ENCODE measurements around the gene FGF8. TPM values are rescaled to one million over a fixed set of nuclear protein-coding genes. Genes with fewer than 3 reads are reported as not detected.

The FGF8 gene
- total and polyA plus RNA-seq, 2 of the 8 experiments (the other 6 are each of a cell fraction or from before 2014, with no cell fraction given), result 1.1 to 3.9 TPM

DNA sequence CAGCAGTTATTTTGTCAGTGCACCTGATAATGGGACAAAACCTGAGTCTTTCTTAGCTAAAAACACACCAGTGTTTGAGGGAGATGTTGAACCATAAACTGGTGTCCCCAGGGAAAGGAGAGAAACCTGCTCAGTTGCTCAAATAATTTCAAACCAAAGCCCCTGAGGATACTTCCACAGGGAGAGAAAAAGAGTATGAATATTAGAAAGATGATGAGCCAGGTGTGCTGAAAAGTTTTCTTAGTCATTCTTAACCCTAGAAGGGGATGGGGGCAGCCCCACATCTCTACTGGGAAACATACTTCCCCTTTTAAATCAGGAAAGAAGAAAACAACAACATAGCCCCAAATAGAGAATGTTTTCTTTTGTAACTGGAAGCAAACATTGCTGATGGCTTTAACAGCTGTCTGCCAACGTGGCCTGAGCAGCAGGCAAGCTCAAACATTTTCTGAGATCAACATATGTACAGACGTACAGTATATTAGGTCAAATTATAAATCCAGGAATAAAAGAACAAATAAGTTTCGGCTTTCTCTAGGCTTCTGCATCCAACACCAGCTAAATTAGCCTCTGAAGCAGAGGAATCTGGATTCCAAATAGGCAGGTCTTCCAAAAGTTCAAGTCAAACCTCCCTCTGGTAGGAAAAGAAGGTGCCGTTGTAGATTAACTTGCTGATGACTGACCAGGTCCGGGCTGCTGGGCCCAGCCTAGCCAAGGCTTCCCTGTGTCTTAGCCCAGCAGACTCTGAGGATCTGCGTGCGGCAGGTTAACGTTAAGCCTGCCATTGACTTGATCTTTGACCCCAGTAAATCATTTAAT lies 50.4 kb downstream of the FGF8 start:
- WGBS, 2 experiments (ENCODE audit: extremely low coverage in 1 of 2, insufficient coverage in 1 of 2, insufficient read length in 1 of 2, insufficient replicate concordance in 2 of 2, low coverage in 1 of 2, low lambda C conversion rate in 2 of 2, missing lambda C conversion rate in 1 of 2), result 87% methylated on average over 8 of the region's 8 CpGs; no CpG with 5 or more reads in 1 of the 2 experiments
- DNase-seq (ENCODE audit: low read depth in 1 of 2, low spot score in 2 of 2), result no peak
- no peak overlapping the region for H3K4me2 ChIP-seq (ENCODE audit: insufficient read depth in 1 of 2, low read depth in 2 of 2, low read length in 2 of 2)
- TF ChIP-seq KDM1A (IDR thresholded peaks at IDR 0.05; ENCODE audit: borderline replicate concordance, low read length), result no peak
- TF ChIP-seq SUZ12 (IDR thresholded peaks at IDR 0.05; ENCODE audit: low read length), result no peak
- TF ChIP-seq POU5F1 (IDR thresholded peaks at IDR 0.05; ENCODE audit: low read depth, low read length), result no peak
- TF ChIP-seq JUN (IDR thresholded peaks at IDR 0.05; ENCODE audit: low read depth, low read length), result no peak
- no peak for TF ChIP-seq SIN3A (conservative IDR thresholded peaks at IDR 0.05 in 1 of 2, IDR thresholded peaks at IDR 0.05 in 1 of 2; ENCODE audit: low read depth in 1 of 2, low read length in 2 of 2)
- TF ChIP-seq ZNF274 (IDR thresholded peaks at IDR 0.05; ENCODE audit: borderline replicate concordance, extremely low read depth, low read length), result no peak

More for the DNA sequence above, 50.4 kb downstream of the FGF8 start:
- no peak for FAIRE-seq
- Histone ChIP-seq H2BK120ac (replicated peaks; ENCODE audit: low read depth, low read length) (no peak overlapping the region), H3K4me1 (replicated peaks in 1 of 4; ENCODE audit: control insufficient read depth in 3 of 4, insufficient read depth in 4 of 4, low read length in 3 of 4) (peaks cover 0 to 3% (median 0%) of the 10 kb centered on the region in 4 experiments; a peak in 2 of 7 replicates), H2AFZ (ENCODE audit: low read length) (peak overlapping the region; percentile 25; the same call in 1 of the 2 replicates), H3K9me3 (ENCODE audit: insufficient read depth in 2 of 2, low read depth in 1 of 2, low read length in 1 of 2) (no peaks in the 10 kb centered on the region), H4K5ac (ENCODE audit: insufficient read length, low read depth, low read length) (no peak overlapping the region), H2BK12ac (ENCODE audit: low read depth, low read length) (no peak overlapping the region), H4K8ac (ENCODE audit: extremely low read depth, insufficient read depth, low read length) (no peak overlapping the region), H3K36me3 (ENCODE audit: control insufficient read depth in 2 of 4, insufficient read depth in 4 of 4, low read length in 3 of 4) (no peaks in the 10 kb centered on the region), H3K27ac (ENCODE audit: low read depth, low read length) (no peak overlapping the region), H3K56ac (replicated peaks; ENCODE audit: insufficient read length, low read depth, low read length) (no peak overlapping the region), H3K23me2 (ENCODE audit: low read depth, low read length) (no peaks in the 10 kb centered on the region; the same call in 1 of the 2 replicates), H4K20me1 (replicated peaks in 1 of 2; ENCODE audit: control insufficient read depth in 1 of 2, insufficient read depth in 2 of 2, low read length in 2 of 2) (no peaks in the 10 kb centered on the region), H3K14ac (ENCODE audit: insufficient read length) (no peak overlapping the region), H3K79me2 (ENCODE audit: control insufficient read depth in 1 of 2, insufficient read depth in 2 of 2, low read length in 2 of 2) (no peaks in the 10 kb centered on the region), H2BK15ac (ENCODE audit: low read length) (no peak overlapping the region; the same call in 1 of the 2 replicates), H2BK5ac (ENCODE audit: low read depth, low read length) (no peak overlapping the region), H3K79me1 (ENCODE audit: low read depth, low read length) (no peaks in the 10 kb centered on the region), H3K27me3 (replicated peaks in 1 of 4; ENCODE audit: control insufficient read depth in 3 of 4, extremely low read depth in 1 of 4, insufficient read depth in 3 of 4, low read length in 3 of 4) (no peaks in the 10 kb centered on the region), H2AK5ac (ENCODE audit: low read depth, low read length) (no peak overlapping the region), H2BK20ac (ENCODE audit: low read length) (no peak overlapping the region), H4K91ac (replicated peaks; ENCODE audit: insufficient read length, low read length) (no peak overlapping the region), H3K9ac (replicated peaks in 1 of 4; ENCODE audit: extremely low read depth in 1 of 4, low read depth in 3 of 4, low read length in 3 of 4) (no peak overlapping the region), H3K4me3 (ENCODE audit: extremely low read depth in 1 of 4, insufficient read depth in 2 of 4, low read depth in 3 of 4, low read length in 4 of 4) (no peak overlapping the region), H3K23ac (ENCODE audit: insufficient read length) (no peak overlapping the region), H3K18ac (ENCODE audit: extremely low read depth, low read length) (no peak overlapping the region), H3K4ac (replicated peaks; ENCODE audit: insufficient read length, low read depth, low read length) (no peak overlapping the region)
- ChIA-PET POLR2A (ENCODE audit: partially characterized antibody) (no interaction called here), CTCF (ENCODE audit: partially characterized antibody) (interaction anchor here (0.6 to 1.3 kb wide), 4 partner anchors 11 to 1396 kb away, joined by 3 to 4 read pairs (median 4); no protein-coding TSS in a partner anchor)

Measured in H1 (cell line).